Fibroblast of pulmonary artery (primary cell): ENCODE measurements around the gene ZNF316.

Experiments used
- DNase-seq: peaks from one replicate; pipeline ENCODE4 v3.0.0-alpha.2; 2010; ENCODE audit warnings: low read depth
- H3K4me3 ChIP-seq: replicated peaks from 2 replicates; pipeline ENCODE4 v1.5.1; 2011; ENCODE audit warnings: low read depth, mild to moderate bottlenecking, control low read depth, low read length, moderate library complexity
- TF ChIP-seq, protein P1 (sequence below): IDR thresholded peaks from 2 replicates; pipeline ENCODE4 v1.5.1; 2011; ENCODE audit warnings: mild to moderate bottlenecking, control low read depth, low read length, inconsistent platforms; ENCODE audit errors: missing control alignments

The ZNF316 gene

GRCh38 chr7:6642861-6643640 lies 5.9 kb downstream of the ZNF316 start:
- DNase-seq = no peak
- H3K4me3 ChIP-seq = no peak overlapping the region
- TF ChIP-seq, protein P1, sequence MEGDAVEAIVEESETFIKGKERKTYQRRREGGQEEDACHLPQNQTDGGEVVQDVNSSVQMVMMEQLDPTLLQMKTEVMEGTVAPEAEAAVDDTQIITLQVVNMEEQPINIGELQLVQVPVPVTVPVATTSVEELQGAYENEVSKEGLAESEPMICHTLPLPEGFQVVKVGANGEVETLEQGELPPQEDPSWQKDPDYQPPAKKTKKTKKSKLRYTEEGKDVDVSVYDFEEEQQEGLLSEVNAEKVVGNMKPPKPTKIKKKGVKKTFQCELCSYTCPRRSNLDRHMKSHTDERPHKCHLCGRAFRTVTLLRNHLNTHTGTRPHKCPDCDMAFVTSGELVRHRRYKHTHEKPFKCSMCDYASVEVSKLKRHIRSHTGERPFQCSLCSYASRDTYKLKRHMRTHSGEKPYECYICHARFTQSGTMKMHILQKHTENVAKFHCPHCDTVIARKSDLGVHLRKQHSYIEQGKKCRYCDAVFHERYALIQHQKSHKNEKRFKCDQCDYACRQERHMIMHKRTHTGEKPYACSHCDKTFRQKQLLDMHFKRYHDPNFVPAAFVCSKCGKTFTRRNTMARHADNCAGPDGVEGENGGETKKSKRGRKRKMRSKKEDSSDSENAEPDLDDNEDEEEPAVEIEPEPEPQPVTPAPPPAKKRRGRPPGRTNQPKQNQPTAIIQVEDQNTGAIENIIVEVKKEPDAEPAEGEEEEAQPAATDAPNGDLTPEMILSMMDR = no peak

DNA sequence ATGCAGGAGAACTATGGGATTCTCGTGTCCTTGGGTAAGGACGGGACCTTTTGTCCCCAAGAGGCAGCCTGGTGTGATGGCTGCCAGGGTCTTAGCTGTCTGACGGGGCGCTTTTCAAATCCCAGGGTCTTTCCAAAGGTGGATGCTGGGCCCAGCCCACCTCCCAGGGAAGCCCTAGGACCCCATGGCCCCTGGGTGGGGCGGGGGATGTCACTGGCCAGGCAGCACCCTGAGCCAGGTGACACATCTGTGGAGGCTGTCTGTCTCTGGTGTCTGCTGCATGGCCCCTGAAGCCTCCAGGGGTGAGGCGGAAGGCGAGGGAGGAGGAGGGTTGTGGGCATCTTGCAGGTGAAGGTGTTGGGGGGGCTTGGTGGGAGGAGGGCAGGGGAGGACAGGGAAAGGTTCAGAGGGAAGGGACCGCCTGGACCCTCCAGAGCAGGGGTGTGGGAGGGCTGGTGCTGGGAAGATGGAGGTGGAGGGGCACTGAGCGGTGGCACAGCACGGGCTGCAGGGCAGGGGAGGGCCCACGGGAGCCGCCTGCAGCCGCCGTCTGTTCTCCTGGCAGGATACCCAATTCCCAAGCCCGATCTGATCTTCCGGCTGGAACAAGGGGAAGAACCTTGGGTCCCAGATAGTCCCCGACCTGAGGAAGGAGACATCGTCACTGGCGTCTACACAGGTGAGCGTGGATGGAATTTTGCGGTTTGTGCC lies 7.0 kb downstream of the ZNF316 start:
- no peak overlapping the region for H3K4me3 ChIP-seq
- TF ChIP-seq, protein P1 = no peak
- no peak for DNase-seq

- TF ChIP-seq, protein P1 = no peak
- no peak for DNase-seq
- H3K4me3 ChIP-seq = no peak overlapping the region
These were observed 7.6 kb downstream of the ZNF316 start for GRCh38 chr7:6644728-6645127.

GRCh38 chr7:6646465-6646864 lies 9.3 kb downstream of the ZNF316 start:
- no peak for DNase-seq
- TF ChIP-seq, protein P1 = no peak
- no peak overlapping the region for H3K4me3 ChIP-seq

DNA sequence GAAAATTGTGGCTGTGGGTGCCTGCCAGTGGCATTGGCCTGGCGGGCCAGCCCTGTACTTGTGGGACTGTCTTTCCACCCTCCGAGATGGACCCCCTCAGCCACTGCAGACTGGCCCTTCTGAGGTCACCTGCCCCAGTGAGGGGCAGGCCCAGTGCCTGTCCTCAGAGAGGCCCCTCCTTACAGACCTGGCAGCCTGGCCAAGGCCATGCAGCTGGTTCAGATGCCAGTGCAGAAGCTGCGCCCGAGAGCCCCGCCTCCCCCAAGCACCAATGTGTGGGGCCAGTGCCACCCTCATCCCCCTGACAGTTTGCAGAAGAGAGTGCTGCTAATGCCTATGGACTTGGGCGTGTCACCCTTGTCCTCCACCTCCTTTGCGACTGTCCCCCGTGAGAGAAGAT lies 10.0 kb downstream of the ZNF316 start:
- TF ChIP-seq, protein P1 = no peak
- H3K4me3 ChIP-seq = no peak overlapping the region
- no peak for DNase-seq

DNA sequence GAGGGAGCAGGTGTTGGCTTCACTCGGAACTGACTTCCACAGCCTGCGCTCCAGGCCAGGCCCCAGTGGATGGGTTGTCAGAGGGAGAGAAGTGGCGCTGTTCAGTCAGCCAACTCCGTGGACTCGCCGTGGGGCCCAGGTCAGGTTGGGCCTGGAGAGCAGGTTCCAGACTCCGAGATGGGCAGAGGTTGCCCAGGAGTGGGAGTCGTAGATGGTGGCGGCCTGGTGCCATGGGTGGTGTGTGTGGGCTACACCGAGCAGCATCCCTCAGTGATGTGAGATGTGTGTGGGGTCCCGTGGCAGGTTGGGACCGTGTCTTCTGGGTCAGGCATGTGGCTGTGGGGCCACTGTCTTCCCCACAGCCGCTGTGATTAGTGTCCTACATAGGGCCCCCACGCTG lies 10.4 kb downstream of the ZNF316 start:
- TF ChIP-seq, protein P1 = no peak

More for the DNA sequence above, 10.4 kb downstream of the ZNF316 start:
- H3K4me3 ChIP-seq = no peak overlapping the region
- DNase-seq = no peak
